Umbilical cord (tissue), 2 donors: ENCODE data around the gene SDR39U1. TPM values are rescaled to one million over a fixed set of nuclear protein-coding genes. Genes with fewer than 3 reads are reported as not detected.

ENCODE experiments used
- DNase-seq: peaks from one replicate; pipeline ENCODE4 v3.0.0-alpha.2; 2015; ENCODE audit warnings: low spot score
- total RNA-seq: library from RNA; depleted of rRNA; stranded (reverse); fragments of >200 nt; gene quantifications from one replicate; pipeline ENCODE4 v1.2.3, GENCODE V29; 2014; ENCODE audit warnings: low replicate concordance; ENCODE audit not compliant: insufficient read depth

Gene SDR39U1
- total RNA-seq, 1 donor from 2014 or later, result 11.1 TPM

DNA sequence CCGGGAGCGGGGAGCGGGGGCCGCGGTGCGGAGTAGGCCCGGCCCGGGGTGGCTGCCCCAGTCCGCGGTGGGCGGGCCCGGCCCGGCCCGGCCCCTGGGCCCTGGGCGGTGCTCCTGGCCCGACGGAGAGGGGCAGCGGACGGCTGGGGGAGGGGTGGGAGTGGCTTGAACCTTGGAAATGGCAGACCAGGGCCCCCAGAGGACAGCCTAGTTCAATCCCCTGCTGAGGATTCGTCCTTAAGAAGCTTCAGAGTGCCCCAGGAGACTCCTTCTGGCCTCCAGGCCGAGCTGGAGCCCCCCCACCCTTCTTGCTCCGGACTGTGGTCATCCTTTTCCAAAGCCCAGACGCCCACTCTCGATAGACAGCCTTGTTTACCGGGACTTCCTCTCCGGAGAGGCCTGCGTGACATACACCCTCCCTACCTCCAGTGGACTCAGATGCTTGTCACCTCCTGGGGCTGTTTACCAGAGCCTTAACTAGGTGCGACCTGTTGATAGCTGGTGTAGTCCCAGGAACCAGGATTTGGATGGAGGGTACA is 12.4 kb downstream of the SDR39U1 start:
- peak; percentile 94 for DNase-seq

- DNase-seq, result peak; percentile 97
Measured at GRCh38 chr14:24429395-24430142, 13.0 kb downstream of the SDR39U1 start, which contains the start of the genes CBLN3 and KHNYN. Gene CBLN3 (minus strand): TSS chr14:24429668. CDS start chr14:24429054, 614 bp downstream. Gene KHNYN (plus strand): TSS chr14:24429954. CDS start chr14:24430731, 777 bp downstream.

DNA sequence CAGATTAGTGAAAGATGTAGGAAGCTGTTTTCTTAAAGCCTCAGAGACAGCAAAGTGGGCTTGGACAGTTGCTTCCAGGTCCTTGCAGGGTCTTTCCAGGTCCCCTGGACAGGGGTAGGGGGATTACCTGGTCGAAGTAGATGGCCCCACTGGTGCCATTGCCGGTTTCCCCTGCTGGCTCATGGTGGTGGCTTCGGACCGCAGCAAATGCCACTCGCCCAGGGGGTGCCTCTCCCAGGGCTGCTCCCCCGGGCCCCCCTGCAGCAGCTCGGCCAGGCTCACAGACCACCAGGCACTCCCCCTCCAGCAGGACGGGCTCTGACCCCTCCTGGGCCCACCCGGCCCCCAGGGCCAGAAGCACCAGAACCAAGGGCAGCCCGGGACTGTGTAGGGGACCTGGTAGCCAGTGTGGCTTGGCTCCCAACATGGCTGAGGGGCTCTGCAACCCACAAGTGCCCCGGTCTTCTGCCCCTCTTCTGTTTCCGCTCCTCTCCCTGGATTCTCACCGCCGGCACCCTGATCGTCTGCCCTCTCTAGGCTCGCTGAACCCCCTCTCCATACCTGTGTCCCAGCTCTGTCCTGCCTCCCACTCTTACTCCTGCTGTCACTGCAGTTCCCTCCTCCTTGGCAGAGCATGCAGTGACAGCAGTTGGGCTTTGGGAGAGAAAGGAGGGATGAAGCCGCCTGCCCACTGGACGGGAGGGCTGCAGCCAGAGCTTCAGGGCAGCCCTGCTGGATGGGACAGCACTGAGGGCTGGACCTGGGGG is 13.8 kb downstream of the SDR39U1 start:
- DNase-seq, result no peak

- DNase-seq, result no peak
Measured at GRCh38 chr14:24427537-24428508, 14.8 kb downstream of the SDR39U1 start.

- DNase-seq, result no peak
Measured at GRCh38 chr14:24426912-24427536, 15.6 kb downstream of the SDR39U1 start.

DNA sequence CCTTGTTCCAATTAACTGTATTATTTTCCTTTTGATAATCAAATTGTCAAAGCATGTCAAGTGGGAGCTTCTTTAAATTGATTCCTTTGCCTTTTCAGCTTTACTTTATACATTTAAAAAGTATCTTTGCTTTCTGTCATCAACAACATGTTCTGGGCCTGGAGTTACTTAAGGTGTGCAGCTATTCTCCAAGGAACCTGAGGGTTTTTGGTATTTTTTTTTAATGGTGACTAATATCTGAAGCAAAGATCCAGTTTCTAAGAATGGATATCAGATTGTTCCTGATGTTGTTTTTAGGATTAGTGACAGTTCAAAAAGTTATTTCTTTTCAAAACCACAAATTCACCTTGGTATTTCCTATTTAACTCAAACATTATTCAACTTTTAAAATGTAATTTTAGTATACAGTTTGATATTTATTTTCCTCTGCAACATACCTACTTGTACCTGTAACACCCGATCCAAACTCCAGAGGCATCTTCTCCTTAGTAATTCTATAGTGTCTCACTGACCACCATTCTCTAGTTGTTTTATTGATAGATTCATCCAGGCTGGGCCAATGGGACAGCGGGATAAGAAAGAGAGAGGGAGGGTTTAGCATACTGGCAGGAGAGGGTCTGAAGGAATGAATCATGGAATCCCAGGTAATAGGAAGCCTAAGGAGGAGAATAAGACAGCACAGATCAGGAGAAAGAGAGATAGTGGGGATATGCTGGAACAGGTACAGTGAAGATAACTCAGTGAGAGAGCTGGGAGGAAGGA is 16.2 kb downstream of the SDR39U1 start:
- DNase-seq, result no peak

GRCh38 chr14:24425704-24426103 is 16.9 kb downstream of the SDR39U1 start:
- peak; percentile 80 for DNase-seq

DNA sequence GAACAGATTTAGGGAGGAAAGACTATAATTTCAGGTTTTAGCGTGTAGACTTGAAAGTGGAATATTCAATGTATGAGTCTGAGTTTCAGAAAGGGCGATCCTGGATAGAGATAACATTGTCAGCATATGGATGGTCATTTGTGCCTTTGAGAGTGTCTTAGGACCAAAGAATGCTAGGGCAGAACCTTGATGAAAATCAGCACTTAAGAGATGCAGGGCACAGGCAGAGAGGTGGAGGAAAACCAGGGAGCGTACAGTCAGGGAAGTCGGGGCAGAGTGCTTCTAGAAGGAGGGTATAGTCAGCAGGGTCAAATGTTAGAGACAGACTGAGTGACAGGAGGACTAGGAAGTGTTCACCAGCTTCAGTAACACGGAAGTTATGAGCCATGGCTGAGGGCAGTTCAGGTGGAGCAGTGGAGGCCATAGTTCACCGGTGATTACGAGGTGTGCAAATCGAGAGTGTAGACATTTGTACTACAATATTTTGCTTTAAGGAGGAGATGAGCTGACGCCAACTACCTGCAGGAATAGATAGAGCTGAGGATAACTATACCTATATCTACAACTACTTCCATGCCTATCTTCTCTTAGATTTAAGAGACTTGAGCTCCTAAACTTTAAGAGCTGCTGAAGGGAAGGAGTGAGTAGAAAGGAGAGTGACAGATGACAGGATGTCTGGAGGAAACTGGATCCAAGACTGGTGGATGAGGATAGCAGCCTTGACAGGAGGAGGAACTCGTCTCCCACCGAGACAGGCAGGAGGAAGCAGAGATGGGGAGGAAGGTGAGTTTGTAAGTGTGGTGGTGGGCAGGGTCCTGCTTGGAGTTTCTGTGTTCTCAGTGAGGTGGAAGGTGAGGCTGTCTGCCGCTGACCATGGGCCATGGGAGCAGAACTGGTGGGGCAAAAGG is 19.6 kb downstream of the SDR39U1 start:
- no peak for DNase-seq

GRCh38 chr14:24422261-24422660 is 20.3 kb downstream of the SDR39U1 start:
- DNase-seq, result no peak

GRCh38 chr14:24418492-24418873 is 24.1 kb downstream of the SDR39U1 start:
- no peak for DNase-seq

DNA sequence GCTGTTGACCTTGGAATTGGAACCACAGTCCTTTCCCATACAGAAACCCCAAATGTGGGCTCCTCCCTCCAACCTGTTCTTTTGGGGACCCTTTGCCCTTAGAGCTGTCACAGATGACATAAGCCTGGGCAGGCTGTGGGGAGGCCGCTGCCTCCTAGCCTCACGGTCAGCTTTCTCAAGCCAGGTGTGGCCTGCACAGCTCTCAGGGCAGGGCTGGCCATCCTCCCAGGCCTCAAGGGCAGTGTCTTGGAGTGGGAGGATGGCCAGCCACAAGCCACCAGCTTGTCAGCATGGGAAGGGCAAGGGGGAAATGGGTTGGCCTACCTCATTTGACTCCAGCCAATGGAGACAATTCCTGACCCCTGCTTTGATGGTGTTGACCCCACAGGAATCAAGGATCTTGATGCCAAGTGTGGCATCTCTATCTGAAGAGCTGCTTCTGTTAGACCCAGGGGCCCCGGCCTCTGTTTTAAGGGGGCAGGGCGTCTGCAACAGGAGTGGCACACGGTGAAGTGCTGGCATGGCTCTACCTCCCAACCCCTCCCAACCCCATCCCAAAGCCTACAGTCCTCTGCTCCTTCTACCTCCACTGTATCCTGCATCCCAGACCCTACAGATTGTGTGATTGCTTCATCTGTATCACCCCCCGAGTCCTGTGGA is 24.6 kb downstream of the SDR39U1 start:
- no peak for DNase-seq

DNA sequence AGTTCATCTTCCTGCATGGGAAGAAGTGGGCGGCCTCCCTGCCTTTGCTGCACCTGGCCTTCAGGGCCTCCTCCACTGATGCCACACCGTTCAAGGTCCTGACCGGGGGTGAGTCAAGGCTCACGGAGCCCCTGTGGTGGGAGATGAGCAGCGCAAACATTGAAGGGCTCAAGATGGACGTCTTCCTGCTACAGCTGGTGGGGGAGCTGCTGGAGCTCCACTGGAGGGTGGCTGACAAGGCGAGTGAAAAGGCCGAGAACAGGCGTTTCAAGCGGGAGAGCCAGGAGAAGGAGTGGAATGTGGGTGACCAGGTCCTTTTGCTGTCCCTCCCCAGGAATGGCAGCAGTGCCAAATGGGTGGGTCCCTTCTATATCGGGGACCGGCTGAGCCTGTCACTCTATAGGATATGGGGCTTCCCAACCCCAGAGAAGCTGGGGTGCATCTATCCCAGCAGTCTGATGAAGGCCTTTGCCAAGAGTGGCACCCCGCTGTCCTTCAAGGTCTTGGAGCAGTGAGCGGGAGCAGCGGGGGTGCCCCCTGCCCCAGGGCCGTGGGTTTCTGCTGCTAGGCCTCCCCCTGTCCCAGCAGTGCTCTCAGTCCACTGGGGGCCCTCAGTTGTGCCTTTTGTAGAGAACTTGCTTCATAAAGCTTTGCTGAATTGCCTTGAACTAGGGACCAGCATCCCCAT is 25.5 kb downstream of the SDR39U1 start:
- no peak for DNase-seq

DNA sequence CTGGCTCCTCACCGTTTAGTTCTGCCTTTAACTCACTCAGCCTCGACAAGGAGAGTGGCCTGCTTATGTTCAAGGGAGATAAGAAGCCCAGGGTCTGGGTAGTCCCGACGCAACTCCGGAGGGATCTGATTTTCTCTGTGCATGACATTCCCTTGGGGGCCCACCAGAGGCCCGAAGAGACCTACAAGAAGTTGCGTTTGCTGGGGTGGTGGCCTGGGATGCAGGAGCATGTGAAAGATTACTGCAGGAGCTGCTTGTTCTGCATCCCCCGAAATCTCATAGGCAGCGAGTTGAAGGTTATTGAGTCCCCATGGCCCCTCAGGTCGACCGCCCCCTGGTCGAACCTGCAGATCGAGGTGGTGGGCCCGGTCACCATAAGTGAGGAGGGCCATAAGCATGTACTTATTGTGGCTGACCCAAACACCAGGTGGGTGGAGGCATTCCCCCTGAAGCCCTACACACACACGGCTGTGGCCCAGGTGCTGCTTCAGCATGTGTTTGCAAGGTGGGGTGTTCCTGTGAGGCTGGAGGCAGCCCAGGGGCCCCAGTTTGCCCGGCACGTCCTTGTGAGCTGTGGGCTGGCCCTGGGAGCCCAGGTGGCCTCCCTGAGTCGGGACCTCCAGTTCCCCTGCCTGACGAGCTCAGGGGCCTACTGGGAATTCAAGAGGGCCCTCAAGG is 26.2 kb downstream of the SDR39U1 start:
- no peak for DNase-seq

GRCh38 chr14:24415421-24416253 is 26.9 kb downstream of the SDR39U1 start:
- no peak for DNase-seq

GRCh38 chr14:24414732-24415420 is 27.7 kb downstream of the SDR39U1 start:
- no peak for DNase-seq

- DNase-seq, result no peak
Measured at GRCh38 chr14:24414077-24414476, 28.5 kb downstream of the SDR39U1 start.
